HG03342 (cell line): Measurements from ENCODE around the gene RFTN1.

Experiments used
- ATAC-seq: cut with Tn5 transposase; IDR thresholded peaks from one replicate; pipeline ENCODE4 v1.9.1; 2021; ENCODE audit warnings: mild to moderate bottlenecking, moderate library complexity; ENCODE audit not compliant: unreplicated experiment

The RFTN1 gene

DNA sequence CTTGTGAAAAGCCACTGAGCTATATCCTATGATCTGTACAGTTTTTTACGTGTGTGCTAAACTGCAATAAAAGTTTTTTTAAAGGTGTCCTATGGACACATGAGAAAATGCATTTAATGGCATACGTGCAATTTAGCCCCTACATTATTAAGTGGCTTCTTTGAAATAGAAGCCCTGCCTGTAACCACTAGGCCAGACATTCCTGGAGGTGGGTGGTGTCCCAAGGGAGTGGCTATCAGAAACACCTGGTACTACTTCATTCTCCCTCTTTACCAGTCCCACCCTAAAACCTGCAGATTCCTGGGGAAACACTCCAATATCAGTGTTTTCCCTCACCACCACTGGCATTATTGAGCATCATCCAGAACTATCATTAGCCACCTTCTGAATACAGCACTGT lies 148.5 kb downstream of the RFTN1 start:
- no peak for ATAC-seq

DNA sequence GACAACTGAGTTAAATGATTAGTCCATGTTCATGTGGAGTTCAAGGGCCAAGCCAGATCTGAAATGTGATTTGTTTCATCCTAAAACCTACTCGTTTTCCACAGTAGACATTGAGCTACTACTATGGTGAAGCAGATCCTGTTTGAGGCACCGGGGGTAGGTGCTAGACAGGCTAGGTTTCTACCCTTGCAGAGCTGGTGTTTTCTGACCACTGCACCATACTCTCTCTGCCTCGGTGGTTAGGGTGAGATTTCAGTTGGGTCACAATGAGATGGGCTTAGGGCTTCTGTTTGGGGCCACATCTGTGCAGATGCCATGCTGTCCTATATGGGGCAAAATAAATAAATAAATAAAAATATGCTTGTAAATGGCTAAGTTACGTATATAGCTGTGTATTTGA lies 149.2 kb downstream of the RFTN1 start:
- no peak for ATAC-seq

- ATAC-seq, result no peak
Measured at GRCh38 chr3:16363636-16364035, 149.9 kb downstream of the RFTN1 start.

DNA sequence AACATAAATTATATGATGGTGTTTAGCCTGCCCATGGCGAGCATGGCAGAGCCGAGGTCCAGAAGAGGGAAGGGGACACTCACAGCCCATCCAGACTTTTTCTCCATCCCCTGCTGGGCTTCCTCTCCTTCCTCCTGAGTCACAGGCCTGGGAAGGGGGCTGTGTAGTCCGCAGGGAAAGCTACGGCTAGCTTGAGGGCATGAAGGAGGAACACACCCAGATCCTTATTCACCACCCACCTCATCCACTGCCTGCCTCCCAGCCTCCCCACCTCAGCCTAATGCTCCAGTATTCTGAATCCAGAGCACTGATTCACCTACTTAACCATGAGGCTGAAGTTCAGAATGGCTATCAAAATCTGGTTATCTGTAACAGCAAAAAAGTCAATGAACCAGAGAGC lies 150.7 kb downstream of the RFTN1 start:
- no peak for ATAC-seq

GRCh38 chr3:16361087-16361486 lies 152.4 kb downstream of the RFTN1 start:
- no peak for ATAC-seq

DNA sequence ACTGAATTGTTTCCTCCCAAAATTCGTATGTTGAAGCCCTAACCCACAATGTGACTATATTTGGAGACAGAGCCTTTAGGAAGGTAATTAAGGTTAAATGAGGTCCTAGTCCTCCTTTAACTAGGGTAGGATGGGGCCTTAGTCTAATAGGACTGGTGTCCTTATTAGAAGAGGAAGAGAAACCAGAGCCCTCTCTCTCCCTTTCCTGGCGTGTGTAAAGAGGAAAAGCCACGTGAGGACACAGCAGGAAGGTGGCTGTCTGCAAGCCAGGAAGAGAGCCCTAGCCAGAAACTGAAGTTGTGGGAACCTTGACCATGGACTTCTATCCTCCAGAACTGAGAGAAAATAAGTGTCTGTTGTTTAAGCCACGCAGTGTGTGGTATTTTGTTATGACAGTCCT lies 154.2 kb downstream of the RFTN1 start:
- no peak for ATAC-seq

DNA sequence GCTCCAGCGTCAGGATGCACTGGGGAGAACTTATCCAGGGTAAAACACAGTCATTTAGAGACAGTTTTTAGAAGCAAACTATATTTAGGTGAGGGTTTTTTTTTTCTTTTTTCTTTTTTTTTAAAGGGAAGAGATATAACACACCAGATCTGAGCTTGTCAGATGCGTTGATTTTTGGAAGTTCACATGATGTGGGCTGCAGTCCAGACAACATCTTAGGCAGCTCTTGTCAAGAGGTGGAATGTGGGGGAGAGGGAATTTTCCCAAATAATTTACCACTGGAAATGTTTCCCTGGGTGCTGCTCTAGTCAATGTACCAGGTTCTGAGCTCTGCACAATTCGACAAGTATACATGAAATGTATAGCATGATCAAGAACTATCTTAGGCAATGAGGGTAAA lies 155.2 kb downstream of the RFTN1 start:
- ATAC-seq, result no peak

DNA sequence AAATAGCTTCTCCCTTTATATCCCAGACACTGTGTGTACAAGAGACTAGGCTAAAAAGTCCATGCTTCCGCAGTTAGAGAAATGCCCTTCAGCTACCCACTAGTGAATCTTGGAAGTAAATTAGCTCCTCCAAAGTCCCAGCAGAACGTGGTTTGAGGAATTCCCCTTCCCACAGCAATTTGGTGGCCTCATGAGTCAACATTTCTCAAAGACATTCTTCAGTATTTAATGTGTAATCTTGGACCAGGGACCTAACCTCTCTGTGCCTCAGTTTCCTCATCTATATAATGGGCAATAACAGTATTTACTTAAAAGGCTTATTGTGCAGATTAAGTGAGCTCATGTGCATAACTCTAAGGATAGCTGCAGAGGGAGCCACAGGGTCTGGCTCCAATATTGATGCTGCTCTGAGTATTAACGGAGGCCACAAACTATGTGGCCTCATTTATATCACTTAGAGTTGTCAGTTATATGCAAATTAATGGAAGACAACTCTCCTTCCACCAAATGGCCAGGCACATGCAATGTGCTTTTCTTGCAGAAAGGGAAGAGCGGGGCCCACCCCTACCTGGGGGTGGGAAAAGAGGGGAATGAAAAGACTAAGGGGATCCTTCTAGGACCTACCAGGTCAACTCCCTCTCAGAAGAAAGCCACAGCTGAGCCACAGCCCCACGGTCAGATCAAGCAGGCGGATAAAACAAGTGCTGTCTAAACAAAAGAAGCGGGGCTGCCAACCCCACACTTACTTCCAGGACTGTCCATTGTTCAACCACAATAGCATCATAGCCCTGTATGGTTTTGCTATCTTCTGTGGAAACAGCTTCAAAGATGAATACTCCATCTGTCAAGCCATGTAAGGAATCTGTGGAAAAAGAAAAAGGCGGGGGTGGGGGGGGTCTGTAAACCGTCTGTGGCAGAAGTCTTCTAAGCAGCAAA lies 156.0 kb downstream of the RFTN1 start:
- no peak for ATAC-seq

GRCh38 chr3:16355828-16356227 lies 157.7 kb downstream of the RFTN1 start:
- no peak for ATAC-seq

DNA sequence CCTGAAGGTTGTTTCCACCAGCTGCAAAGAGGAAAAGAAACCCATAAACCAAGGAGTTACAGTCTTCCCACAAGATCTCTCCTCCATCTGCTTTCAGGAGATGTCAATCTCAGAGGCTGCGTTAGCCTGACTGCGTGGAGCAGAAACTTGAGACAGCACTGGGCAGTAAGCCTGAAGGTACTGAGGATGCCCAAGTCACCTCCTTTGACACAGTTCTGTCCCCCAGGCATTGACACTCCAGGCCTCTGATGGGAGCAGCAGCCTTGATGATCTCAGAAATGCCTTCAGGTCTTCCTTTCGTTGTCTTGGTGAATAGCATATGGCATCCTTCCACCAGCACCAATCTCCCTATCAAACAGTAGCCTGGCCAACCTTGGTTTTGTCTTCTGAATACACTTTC lies 159.2 kb downstream of the RFTN1 start:
- ATAC-seq, result no peak

DNA sequence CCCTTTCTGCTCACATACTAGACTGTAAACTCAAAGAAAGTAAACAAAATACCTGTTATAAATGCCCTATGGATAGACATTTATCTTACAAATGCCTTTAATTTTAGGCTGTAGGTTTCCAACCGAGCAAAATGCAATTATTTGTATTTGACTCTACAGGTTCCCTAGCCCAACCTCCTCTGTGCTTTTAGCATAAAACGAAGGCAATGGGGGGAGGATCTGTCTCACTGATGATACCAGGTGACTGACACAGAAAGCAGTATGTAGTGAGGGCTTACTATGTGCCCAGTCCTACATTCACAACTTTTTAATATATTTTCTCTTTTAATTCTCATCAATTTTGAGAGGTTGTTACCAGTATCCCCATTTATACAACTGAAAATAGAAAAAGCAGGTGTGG lies 161.1 kb downstream of the RFTN1 start:
- no peak for ATAC-seq

DNA sequence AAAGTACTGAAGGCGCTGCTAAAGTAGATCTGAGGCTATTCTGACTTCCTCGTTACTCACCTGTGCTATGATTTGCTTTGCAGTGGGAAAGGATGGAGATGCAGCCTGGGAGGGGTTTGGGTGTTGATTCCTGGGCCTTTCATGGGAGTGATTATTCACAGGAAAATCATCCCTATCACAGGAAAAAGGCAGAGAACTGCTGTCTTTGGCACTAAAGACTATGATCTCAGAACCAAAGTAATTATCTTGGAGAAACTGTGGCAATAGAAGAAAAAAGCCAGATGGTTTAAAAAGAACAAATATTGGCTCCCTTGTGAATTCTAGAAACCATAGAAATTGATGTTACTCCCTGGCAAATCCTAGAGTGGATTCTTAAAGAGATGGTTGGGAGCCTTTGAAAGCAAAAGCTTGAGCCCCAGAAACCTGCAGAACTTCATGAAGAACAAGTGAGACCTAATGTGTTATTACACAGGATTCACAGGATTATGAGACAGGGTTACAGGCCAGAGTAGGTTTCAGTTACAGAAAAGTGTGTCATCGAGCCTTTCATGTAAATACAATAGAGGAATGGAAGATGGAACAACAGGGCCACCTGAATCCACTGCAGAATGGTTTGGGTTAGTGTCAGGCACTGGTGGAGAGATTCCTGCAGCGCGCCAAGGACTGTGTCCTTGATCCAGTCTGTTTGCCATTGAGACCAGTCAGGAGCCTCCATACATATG lies 162.7 kb downstream of the RFTN1 start:
- ATAC-seq, result no peak

- ATAC-seq, result no peak
Measured at GRCh38 chr3:16349986-16350596, 163.4 kb downstream of the RFTN1 start.

DNA sequence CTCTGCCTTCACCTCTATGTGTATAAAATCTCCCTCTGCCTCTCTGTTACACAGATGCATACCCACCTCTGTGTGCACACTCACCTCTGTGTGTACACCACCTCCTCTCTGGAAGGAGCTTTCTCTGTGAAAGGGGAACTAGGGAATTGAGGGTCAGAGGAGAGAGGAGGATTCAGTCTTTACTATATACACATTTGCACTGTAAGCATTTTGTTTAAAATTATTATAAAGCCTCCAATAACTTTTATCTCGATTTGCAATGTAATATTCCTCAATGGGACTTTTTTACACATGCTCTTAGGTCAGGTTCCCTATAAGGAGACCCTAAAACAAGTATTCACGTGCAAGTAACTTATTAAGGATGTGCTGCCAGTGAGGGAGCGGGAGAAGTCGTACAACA lies 166.0 kb downstream of the RFTN1 start:
- no peak for ATAC-seq

GRCh38 chr3:16346413-16347081 lies 167.0 kb downstream of the RFTN1 start:
- ATAC-seq, result no peak

DNA sequence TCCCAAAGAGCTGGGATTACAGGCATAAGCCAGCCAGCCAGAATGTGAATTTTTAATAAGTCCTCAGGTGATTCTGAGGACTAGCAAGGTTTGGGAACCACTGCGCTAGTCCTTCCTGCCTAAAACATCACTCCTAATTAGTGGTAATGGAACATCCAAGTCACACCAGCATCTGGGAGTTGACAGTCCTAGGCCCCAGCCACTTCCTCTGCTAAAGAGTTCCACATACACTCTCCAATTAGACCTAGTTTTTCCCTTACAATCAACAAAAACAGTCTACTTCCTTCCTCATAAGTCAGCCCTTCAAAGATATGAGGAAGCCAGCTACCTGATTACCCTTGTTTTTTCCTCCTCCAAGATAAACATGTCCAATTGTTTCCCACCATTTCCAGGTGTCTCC lies 170.4 kb downstream of the RFTN1 start:
- no peak for ATAC-seq

DNA sequence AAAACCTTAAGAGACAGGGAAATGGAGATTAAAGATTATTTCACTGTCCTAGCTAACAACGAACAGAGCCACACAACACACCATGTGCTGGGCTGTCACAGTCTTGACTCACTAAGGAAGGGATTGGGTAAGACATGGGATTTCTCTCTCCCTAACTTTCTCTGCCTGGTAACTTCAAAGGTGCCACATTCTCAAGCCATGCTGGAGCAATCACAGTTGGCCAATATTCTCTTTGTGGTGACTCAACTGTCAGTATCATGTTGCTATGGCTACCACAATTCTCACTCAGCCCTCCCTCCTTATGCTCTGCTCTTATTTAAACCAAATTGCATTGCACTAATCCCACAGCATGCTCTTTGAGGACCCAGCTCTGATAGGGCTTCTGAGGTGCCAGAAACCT lies 174.5 kb downstream of the RFTN1 start:
- ATAC-seq, result peak; percentile 49

DNA sequence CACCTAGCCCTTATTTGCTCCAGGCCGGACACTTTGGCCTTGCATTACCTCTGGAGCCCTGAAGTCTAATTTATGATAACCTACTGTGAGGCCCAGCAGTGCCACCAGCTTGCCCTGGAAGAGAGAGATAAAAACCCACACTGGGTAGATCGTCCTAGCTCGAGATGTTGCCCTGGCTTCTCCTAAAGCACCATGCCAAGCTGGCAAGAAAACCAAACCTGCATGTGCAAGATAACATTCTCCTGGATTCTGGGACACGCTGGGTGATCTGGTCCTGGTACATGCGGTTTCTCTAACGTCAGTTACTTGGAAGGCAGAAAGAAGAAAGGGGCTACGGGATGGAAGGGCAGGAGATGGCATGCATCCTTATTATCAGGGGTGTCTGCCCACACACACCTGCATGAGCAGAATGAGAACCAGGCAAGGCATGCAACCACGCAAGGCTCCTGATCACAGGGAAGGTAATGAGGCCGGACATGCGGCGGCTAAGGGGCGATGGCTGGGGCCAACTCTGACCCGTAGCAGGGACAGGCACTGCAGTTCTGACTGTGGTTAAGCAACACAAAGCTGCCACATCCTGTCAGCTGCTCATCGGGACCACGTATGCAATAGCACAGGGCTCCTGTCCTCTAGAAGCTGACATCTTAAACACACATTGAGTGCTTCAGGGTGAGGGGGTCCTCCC lies 175.5 kb downstream of the RFTN1 start:
- ATAC-seq, result peak; percentile 70

DNA sequence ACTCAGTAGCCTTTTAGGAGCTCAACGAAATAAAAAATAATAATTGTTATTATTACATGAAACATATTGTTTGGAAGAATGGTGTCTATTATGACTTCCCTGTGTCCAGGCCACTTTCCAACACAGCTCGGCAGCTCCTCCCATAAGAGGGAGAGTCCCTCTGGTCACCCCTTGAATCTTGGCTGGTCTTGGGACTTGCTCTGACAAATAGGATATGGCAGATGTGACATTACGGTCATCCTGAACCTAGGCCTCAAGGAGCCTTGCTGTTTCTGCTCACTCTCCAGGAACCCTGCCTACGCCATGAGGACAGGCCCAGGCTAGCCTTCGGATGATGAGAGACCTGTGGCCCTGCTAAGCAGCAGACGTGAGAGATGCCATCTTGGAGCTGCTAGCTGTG lies 176.7 kb downstream of the RFTN1 start:
- ATAC-seq, result no peak

DNA sequence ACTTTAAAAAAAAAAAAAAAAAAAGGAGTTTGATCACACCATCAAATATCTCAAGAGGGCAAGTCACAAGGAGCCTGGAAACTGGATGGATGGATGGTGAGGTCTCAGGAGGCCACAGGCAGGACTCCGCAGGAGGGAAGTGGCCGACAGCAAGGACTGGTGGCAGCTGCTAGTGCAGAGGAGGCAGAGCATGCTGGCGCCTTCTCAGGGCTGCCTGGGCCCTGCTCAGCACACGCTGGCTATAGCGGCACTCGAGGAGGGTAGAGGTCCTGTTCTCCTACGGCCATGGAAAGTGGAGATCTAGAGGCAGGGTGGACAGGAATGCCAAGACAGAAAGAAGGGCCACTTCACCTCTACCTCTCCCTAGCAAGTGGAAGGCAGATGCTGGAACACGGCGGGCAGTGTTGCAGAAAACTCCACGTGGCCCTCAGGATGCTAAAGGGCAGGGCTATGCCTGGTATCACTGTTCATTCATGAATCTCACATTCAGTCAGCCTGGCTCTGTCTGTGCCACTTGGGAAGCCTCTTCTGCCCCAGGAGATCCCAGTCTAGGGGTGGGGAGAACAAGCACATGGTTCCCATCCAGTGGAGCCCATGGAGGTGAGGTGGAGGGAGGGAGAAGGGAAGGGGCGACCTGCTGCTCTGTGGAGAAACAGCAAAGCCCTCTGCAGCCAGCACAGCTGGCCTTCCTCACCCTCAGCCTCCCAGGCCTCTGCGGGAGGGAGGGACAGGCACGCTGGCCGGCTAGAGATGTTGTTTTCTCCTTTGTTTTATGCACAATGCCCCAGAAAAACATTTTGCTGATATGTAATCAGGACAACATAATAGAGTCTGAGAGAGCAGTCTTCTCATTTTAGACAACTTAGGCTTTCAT lies 177.5 kb downstream of the RFTN1 start:
- no peak for ATAC-seq
